ENCODE data around the gene FEN1. TPM values are rescaled to one million over a fixed set of nuclear protein-coding genes. Genes with fewer than 3 reads are reported as not detected.

The FEN1 gene
- total and polyA plus RNA-seq, 2 of the 8 experiments (the other 6 are each of a cell fraction or from before 2014, with no cell fraction given): 52.6 to 86.1 TPM

DNA sequence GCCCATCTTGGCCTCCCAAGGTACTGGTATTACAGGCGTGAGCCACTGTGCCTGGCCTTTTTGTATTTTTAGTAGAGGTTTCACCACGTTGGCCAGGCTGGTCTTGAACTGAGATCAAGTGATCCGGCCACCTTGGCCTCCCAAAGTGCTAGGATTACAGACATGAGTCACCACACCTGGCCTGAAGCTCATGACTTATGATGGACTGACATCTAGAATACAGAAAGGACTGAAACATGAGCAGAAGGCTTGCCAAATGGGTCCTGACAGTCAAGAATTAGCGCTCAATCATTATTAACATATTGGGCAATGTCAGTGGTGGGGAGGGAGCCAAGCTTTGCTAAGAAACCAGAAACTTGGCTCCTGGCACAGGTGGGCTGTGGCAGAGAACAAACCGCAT is 19.1 kb downstream of the FEN1 start (continued):
- TF ChIP-seq, protein P1, sequence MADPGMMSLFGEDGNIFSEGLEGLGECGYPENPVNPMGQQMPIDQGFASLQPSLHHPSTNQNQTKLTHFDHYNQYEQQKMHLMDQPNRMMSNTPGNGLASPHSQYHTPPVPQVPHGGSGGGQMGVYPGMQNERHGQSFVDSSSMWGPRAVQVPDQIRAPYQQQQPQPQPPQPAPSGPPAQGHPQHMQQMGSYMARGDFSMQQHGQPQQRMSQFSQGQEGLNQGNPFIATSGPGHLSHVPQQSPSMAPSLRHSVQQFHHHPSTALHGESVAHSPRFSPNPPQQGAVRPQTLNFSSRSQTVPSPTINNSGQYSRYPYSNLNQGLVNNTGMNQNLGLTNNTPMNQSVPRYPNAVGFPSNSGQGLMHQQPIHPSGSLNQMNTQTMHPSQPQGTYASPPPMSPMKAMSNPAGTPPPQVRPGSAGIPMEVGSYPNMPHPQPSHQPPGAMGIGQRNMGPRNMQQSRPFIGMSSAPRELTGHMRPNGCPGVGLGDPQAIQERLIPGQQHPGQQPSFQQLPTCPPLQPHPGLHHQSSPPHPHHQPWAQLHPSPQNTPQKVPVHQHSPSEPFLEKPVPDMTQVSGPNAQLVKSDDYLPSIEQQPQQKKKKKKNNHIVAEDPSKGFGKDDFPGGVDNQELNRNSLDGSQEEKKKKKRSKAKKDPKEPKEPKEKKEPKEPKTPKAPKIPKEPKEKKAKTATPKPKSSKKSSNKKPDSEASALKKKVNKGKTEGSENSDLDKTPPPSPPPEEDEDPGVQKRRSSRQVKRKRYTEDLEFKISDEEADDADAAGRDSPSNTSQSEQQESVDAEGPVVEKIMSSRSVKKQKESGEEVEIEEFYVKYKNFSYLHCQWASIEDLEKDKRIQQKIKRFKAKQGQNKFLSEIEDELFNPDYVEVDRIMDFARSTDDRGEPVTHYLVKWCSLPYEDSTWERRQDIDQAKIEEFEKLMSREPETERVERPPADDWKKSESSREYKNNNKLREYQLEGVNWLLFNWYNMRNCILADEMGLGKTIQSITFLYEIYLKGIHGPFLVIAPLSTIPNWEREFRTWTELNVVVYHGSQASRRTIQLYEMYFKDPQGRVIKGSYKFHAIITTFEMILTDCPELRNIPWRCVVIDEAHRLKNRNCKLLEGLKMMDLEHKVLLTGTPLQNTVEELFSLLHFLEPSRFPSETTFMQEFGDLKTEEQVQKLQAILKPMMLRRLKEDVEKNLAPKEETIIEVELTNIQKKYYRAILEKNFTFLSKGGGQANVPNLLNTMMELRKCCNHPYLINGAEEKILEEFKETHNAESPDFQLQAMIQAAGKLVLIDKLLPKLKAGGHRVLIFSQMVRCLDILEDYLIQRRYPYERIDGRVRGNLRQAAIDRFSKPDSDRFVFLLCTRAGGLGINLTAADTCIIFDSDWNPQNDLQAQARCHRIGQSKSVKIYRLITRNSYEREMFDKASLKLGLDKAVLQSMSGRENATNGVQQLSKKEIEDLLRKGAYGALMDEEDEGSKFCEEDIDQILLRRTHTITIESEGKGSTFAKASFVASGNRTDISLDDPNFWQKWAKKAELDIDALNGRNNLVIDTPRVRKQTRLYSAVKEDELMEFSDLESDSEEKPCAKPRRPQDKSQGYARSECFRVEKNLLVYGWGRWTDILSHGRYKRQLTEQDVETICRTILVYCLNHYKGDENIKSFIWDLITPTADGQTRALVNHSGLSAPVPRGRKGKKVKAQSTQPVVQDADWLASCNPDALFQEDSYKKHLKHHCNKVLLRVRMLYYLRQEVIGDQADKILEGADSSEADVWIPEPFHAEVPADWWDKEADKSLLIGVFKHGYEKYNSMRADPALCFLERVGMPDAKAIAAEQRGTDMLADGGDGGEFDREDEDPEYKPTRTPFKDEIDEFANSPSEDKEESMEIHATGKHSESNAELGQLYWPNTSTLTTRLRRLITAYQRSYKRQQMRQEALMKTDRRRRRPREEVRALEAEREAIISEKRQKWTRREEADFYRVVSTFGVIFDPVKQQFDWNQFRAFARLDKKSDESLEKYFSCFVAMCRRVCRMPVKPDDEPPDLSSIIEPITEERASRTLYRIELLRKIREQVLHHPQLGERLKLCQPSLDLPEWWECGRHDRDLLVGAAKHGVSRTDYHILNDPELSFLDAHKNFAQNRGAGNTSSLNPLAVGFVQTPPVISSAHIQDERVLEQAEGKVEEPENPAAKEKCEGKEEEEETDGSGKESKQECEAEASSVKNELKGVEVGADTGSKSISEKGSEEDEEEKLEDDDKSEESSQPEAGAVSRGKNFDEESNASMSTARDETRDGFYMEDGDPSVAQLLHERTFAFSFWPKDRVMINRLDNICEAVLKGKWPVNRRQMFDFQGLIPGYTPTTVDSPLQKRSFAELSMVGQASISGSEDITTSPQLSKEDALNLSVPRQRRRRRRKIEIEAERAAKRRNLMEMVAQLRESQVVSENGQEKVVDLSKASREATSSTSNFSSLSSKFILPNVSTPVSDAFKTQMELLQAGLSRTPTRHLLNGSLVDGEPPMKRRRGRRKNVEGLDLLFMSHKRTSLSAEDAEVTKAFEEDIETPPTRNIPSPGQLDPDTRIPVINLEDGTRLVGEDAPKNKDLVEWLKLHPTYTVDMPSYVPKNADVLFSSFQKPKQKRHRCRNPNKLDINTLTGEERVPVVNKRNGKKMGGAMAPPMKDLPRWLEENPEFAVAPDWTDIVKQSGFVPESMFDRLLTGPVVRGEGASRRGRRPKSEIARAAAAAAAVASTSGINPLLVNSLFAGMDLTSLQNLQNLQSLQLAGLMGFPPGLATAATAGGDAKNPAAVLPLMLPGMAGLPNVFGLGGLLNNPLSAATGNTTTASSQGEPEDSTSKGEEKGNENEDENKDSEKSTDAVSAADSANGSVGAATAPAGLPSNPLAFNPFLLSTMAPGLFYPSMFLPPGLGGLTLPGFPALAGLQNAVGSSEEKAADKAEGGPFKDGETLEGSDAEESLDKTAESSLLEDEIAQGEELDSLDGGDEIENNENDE (IDR thresholded peaks at IDR 0.05; ENCODE audit: insufficient replicate concordance, low read length): no peak
- no peak for TF ChIP-seq EZH2 (IDR thresholded peaks at IDR 0.05; ENCODE audit: low read depth, low read length, severe bottlenecking)
- no peak for TF ChIP-seq CEBPB (IDR thresholded peaks at IDR 0.05; ENCODE audit: low read depth, low read length)
